ENCODE results near the gene LCOR.
"Not testable (repeated sequence)": the region's sequence is repeated elsewhere in the genome, so short reads cannot be mapped to it uniquely, and the experiment has no call there.

LCOR gene

DNA sequence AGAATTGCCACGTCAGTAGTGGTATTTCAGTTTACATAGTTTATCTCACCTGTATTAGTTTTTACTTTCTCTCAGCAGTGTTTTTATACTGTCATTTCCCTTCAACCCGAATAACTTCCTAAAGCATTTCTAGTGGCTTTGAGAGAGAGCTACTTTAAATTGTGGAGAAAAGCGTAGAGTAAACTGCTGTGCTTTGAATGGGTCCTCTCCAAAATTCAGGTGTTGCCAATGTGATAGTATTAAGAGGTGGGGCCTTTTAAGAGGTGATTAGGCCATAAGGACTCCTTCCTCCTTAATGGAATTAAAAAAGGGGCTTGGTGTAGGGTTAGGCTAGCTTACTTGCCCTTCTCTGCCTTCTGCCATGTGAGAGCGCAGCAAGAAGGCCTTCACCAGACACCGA, 98.4 kb downstream of the LCOR start:
- no peak for DNase-seq (ENCODE audit: low read depth in 3 of 3)

GRCh38 chr10:96935148-96935547, 103.0 kb downstream of the LCOR start:
- DNase-seq (ENCODE audit: low read depth in 3 of 3): no peak

GRCh38 chr10:96935810-96936209, 103.7 kb downstream of the LCOR start:
- no peak for DNase-seq (ENCODE audit: low read depth in 3 of 3)

DNA sequence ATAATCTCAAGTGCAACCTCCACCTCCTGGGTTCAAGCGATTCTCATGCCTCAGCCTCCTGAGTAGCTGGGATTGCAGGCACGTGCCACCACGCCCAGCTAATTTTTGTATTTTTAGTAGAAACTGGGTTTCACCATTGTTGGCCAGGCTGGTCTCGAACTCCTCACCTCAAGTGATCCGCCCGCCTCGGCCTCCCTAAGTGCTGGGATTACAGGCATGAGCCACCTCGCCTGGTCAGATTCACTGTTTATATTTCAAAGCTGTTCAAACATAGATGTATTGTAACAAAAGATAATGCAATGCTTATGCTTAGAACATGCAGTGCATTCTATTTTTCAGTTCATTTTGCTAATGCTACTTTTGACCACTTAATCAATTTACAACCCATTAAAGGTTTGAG, 111.1 kb downstream of the LCOR start:
- not testable (repeated sequence) for DNase-seq (ENCODE audit: low read depth in 3 of 3)

- DNase-seq (ENCODE audit: low read depth in 3 of 3): no peak
Observed at GRCh38 chr10:96947036-96947435, 114.9 kb downstream of the LCOR start.

- no peak for DNase-seq (ENCODE audit: low read depth in 3 of 3)
Observed at GRCh38 chr10:96949039-96949683, 117.1 kb downstream of the LCOR start.

- DNase-seq (ENCODE audit: low read depth in 3 of 3): no peak
Observed at GRCh38 chr10:96951954-96952353, 119.9 kb downstream of the LCOR start.

DNA sequence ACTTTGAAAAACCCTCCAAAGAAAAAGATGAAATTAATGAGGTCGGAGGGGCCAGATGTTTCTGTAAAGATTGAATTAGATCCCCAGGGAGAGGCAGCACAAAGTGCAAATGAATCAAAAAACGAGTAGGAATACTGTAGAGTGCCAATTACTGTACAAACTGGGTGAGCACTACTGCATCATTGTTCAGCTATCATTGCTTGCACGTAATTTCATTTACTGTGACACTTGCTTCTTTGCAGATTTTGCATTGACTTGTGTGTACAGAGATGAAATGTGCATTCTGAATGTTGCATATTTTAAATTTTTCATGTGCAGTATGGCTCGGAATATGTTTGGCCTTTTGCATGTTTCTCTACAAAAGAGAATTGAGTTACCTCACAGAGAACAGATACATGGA, 123.7 kb downstream of the LCOR start:
- DNase-seq (ENCODE audit: low read depth in 3 of 3): no peak

GRCh38 chr10:96958071-96958470, 126.0 kb downstream of the LCOR start:
- no peak for DNase-seq (ENCODE audit: low read depth in 3 of 3)

DNA sequence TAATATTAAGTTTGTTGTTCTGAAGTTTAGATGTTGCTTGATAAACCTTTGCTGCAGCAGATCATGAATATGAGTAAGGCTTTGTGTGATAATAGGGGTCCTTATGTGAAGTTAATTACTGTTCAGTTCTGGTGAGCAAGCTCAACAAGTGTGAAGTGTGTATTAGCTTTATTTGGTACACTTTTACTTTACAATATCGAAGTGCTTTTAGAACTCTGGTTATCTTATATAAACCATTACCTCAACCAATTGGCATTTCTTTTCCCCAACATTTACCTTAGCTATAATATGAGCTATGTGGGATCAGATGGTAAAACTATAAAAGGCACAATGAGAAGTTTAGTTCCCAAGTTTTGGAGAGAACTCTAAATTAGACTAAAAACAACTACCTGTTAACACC, 127.6 kb downstream of the LCOR start:
- DNase-seq (ENCODE audit: low read depth in 3 of 3): no peak

- DNase-seq (ENCODE audit: low read depth in 3 of 3): no peak
Observed at GRCh38 chr10:96960872-96961271, 128.8 kb downstream of the LCOR start.

DNA sequence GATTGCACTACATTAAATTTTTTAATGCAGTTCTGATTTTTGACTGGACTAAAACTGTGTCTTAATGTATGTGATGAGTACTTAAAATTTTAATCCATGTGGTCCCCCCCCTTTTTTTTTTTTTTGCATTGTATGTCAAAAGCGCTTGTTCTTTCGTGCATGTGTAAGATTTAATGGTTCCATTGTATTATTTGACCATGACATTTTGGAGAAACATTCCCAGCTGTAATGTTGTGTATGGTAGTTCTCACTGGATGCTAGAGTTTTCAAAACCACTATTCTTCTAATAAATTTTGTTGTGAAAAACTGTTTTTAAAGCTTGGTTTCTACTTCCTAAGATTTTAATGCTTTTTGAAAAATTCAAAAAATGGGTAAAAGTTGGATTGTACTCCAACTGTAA, 132.0 kb downstream of the LCOR start:
- no peak for DNase-seq (ENCODE audit: low read depth in 3 of 3)

- DNase-seq (ENCODE audit: low read depth in 3 of 3): no peak
Observed at GRCh38 chr10:96967847-96968246, 135.7 kb downstream of the LCOR start.

GRCh38 chr10:96968682-96969423, 136.8 kb downstream of the LCOR start:
- no peak for DNase-seq (ENCODE audit: low read depth in 3 of 3)

- DNase-seq (ENCODE audit: low read depth in 3 of 3): no peak
Observed at GRCh38 chr10:96971324-96971723, 139.2 kb downstream of the LCOR start.

DNA sequence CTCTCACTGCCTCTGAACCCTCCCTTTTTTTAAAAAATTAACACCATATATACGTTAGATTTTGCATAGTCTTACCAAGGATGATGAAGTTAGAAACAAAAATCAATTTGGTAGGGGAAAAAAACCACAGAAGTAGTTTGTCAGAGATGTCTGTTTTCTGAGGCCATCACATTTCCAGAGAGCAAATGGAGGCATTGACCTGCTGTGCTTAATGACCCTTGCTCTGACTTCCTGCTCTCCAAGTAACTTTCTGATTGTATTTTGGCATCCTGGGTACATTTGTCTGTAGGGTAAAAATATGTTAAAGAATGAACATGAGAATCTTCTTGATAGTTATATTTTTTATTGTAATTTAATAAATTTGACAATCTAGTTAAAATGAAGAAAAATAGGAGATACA, 140.2 kb downstream of the LCOR start:
- no peak for DNase-seq (ENCODE audit: low read depth in 3 of 3)

DNA sequence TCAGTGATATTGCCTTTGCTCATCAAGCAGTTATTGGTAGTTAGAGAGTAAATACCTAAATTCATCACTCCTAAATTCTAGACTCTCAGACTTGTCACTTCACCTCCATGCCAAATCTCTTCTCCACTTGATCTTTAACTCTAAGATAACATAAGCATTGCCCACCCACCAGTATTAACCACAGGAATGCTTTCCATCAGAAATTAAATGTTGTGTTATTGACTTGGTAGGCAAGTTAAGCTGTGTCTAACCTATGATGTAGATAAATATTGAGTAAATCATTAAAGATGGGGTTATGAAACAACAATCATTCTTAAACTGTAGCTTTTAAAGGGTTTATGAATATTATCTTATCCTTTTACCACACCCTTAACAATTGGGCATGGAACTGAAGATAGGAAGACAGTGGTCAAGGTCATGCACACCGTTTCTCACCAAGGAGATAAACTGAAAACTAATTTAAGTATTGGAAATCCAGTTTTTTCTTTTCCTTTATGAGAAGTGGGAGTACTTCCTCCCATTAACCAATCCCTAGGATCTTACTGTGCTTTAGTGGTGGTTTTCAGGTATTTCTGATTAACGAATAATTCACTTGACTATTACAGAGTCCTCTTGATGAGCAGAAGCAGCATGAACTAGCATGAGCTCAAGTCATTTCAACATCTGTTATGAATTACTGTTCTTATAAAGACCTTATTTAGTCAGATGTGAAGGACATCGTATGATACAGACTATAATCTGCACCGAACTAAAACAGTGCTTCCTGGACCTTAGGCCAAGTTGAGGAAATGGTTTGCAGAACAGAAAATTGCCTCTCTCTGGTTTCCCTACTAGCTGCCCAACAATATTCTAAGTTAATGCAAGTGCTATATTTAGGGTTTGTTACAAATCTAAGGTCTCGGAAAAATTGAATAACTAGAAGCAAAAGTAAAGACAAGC, 142.0 kb downstream of the LCOR start:
- DNase-seq (ENCODE audit: low read depth in 3 of 3): no peak

DNA sequence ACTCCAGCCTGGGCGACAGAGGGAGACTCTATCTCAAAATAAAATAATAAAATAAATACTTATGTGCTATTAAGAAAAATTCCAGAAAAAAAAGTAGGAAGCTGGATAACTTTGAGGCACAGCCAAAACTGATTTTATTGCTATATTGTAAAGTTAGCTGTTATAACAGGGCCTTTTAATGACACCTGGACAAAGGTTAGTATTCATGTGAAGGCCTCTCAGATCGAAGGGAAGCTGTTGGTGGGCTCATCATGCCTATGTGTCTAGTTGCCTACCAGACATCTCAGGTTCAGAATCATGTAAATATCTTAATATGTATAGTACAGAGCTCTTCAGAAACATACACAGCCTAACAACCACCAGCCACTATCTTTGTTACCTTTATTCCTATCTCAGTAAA, 143.0 kb downstream of the LCOR start:
- DNase-seq (ENCODE audit: low read depth in 3 of 3): no peak

GRCh38 chr10:96978621-96979154, 146.6 kb downstream of the LCOR start:
- DNase-seq (ENCODE audit: low read depth in 3 of 3): no peak

GRCh38 chr10:96982149-96982930, 150.2 kb downstream of the LCOR start:
- no peak for DNase-seq (ENCODE audit: low read depth in 3 of 3)

DNA sequence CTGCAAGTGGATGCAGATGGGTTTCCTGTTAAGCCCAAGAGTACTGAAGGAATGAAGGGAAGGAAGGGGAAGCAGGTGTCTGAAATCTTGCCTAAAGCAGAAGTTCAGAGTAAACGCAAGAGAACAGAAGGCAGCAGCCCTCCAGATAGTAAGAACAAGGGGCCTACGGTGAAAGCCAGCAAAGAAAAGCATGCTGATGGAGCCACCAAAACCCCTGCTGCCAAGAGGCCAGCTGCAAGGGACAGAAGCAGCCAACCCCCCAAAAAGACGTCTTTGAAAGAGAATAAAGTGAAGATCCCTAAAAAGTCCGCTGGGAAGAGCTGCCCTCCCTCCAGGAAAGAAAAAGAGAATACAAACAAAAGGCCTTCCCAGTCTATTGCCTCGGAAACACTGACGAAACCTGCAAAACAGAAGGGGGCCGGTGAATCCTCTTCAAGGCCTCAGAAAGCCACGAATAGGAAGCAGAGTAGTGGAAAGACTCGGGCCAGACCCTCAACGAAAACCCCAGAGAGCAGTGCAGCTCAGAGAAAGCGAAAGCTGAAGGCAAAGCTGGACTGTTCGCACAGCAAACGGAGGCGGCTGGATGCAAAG, 152.5 kb downstream of the LCOR start:
- no peak for DNase-seq (ENCODE audit: low read depth in 3 of 3)
